A673 (cell line): ENCODE results near the gene MMP24. TPM values are rescaled to one million over a fixed set of nuclear protein-coding genes. Genes with fewer than 3 reads are reported as not detected.

Experiments
- BruUV-seq: library from RNA; stranded (reverse); fragments of 400-500 nt; replicated peaks from 2 replicates; lab custom pipeline; 2021; lab: Mats Ljungman, UMichigan
- CTCF ChIA-PET: fragments of 300-600 bp; sonication (Branson Sonifier 250); formaldehyde crosslinking; loops from one replicate; lab custom pipeline; 2022; ENCODE audit warnings: antibody characterized with exemption; lab: Charles Lee
- POLR2A ChIA-PET: fragments of 300-600 bp; sonication (Branson Sonifier 250); formaldehyde crosslinking; loops from one replicate; lab custom pipeline; 2022; ENCODE audit warnings: antibody characterized with exemption; ENCODE audit not compliant: low non-redundant PET; lab: Charles Lee
- DNase-seq: peaks from one replicate; pipeline ENCODE4 v3.0.0-alpha.2; 2015; ENCODE audit warnings: low spot score
- H3K27ac ChIP-seq: fragments of 200-600 bp; sonication (generic); 2 replicates; pipeline ENCODE4 v1.5.1; 2016; ENCODE audit warnings: mixed run types, low read depth, mild to moderate bottlenecking, mixed read lengths, antibody characterized with exemption, low read length; ENCODE audit not compliant: poor library complexity, severe bottlenecking
- H3K27me3 ChIP-seq: fragments of 200-600 bp; sonication (generic); replicated peaks from 2 replicates; pipeline ENCODE4 v1.6.1; 2017; ENCODE audit warnings: mixed run types, low read depth, mild to moderate bottlenecking, mixed read lengths, antibody characterized with exemption, low read length; ENCODE audit not compliant: insufficient read depth, poor library complexity
- H3K36me3 ChIP-seq: fragments of 200-600 bp; sonication (generic); 2 replicates; pipeline ENCODE4 v1.6.1; 2016; ENCODE audit warnings: mixed run types, mild to moderate bottlenecking, mixed read lengths, antibody characterized with exemption, low read length; ENCODE audit not compliant: insufficient read depth, poor library complexity, severe bottlenecking
- H3K4me1 ChIP-seq: fragments of 200-600 bp; sonication (generic); 2 replicates; pipeline ENCODE4 v1.6.1; 2017; ENCODE audit warnings: mixed run types, mild to moderate bottlenecking, mixed read lengths, antibody characterized with exemption, low read length; ENCODE audit not compliant: insufficient read depth, poor library complexity, severe bottlenecking
- H3K4me3 ChIP-seq: fragments of 200-600 bp; sonication (generic); 2 replicates; pipeline ENCODE4 v1.5.1; 2016; ENCODE audit warnings: low read depth, mixed run types, mild to moderate bottlenecking, mixed read lengths, low read length; ENCODE audit not compliant: poor library complexity, severe bottlenecking
- H3K9me3 ChIP-seq: fragments of 200-600 bp; sonication (generic); 2 replicates; pipeline ENCODE4 v1.6.1; 2016; ENCODE audit warnings: mixed run types, low read depth, mild to moderate bottlenecking, mixed read lengths, antibody characterized with exemption, low read length; ENCODE audit not compliant: poor library complexity, severe bottlenecking
- EZH2 ChIP-seq: fragments of 200-600 bp; sonication (generic); IDR thresholded peaks from 2 replicates; pipeline ENCODE4 v1.6.1; 2017; ENCODE audit warnings: borderline replicate concordance, low read depth, mild to moderate bottlenecking, mixed read lengths, antibody characterized with exemption, low read length; ENCODE audit not compliant: poor library complexity, severe bottlenecking
- intact Hi-C: fragments of 100-400 bp; cut with micrococcal nuclease; formaldehyde crosslinking; loops from one replicate; pipeline ENCODE4 v1.10.0; 2022; ENCODE audit not compliant: unreplicated experiment
- total RNA-seq: library from RNA; stranded (reverse); gene quantifications from 2 replicates; pipeline ENCODE4 v1.2.3, GENCODE V29; 2021
- TF ChIP-seq, protein P1 (sequence below): fragments of 300-800, 200-600 bp; sonication (generic); conservative IDR thresholded peaks from 2 replicates; pipeline ENCODE4 v1.5.1; 2017; ENCODE audit warnings: low read depth, mild to moderate bottlenecking, antibody characterized with exemption, low read length, moderate library complexity, mixed read lengths

MMP24 gene
- total RNA-seq, 1 experiment from 2014 or later, result 0.11 TPM

DNA sequence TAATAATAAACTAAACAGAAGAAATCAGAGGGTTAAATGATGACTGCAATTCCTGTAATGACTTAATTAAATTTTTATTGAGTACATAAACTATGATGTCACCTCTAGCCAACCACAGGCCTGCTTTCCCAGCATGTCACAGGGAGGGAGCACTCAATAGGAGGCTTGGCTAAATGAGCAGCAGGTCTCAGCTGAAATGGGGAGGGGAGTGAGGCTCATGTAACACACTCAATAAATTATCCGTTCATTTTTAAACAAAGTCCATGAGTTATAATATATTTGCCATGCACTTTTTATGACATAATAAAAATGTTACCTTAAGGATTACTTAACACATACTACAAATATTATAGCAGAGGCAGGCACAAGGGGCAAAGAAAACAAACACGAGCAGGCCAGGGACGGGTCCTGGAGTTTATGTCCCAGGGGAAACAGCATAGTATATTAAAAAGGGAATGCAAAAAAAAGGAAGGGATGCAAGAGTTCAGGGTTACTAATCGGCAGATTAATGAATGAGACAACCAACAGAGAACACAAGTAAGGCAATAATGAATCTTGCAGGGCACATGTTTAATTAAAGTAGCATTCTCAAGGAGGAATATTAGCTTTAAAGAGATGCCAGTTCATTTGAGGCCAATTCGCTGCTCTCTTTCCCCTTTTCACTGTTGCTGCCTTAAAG, 92.8 kb downstream of the MMP24 start:
- ChIA-PET POLR2A (no interaction called here), CTCF (no interaction called here)
- peak; percentile 37 for DNase-seq
- no peak for TF ChIP-seq EZH2
- TF ChIP-seq, protein P1, sequence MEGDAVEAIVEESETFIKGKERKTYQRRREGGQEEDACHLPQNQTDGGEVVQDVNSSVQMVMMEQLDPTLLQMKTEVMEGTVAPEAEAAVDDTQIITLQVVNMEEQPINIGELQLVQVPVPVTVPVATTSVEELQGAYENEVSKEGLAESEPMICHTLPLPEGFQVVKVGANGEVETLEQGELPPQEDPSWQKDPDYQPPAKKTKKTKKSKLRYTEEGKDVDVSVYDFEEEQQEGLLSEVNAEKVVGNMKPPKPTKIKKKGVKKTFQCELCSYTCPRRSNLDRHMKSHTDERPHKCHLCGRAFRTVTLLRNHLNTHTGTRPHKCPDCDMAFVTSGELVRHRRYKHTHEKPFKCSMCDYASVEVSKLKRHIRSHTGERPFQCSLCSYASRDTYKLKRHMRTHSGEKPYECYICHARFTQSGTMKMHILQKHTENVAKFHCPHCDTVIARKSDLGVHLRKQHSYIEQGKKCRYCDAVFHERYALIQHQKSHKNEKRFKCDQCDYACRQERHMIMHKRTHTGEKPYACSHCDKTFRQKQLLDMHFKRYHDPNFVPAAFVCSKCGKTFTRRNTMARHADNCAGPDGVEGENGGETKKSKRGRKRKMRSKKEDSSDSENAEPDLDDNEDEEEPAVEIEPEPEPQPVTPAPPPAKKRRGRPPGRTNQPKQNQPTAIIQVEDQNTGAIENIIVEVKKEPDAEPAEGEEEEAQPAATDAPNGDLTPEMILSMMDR, result no peak
- no peak overlapping the region for H3K27ac ChIP-seq
- BruUV-seq, result no TSS peak
- H3K4me1 ChIP-seq, result peaks cover 7% of the 10 kb centered on the region
- intact Hi-C loops, result no loop called here
- H3K36me3 ChIP-seq, result no peaks in the 10 kb centered on the region
- no peak overlapping the region for H3K4me3 ChIP-seq
- H3K27me3 ChIP-seq, result no peaks in the 10 kb centered on the region
- no peaks in the 10 kb centered on the region for H3K9me3 ChIP-seq

DNA sequence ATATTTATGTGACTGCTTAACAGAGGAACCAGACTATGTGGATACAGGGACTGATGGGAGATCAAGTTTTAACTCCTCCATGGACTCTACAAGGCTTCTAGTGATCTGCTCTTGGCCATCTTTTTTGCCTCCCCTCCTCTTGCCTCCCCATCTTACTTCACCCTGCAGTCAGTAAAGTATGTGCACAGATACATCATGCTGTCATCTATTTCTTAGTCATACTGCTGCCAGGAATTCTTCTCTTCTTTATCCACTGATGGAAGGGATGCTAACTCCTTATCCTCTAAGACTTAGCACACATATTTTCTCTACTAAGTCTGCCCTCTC, 93.3 kb downstream of the MMP24 start:
- TF ChIP-seq EZH2, result no peak
- CTCF ChIA-PET, result no interaction called here
- no peak for DNase-seq

DNA sequence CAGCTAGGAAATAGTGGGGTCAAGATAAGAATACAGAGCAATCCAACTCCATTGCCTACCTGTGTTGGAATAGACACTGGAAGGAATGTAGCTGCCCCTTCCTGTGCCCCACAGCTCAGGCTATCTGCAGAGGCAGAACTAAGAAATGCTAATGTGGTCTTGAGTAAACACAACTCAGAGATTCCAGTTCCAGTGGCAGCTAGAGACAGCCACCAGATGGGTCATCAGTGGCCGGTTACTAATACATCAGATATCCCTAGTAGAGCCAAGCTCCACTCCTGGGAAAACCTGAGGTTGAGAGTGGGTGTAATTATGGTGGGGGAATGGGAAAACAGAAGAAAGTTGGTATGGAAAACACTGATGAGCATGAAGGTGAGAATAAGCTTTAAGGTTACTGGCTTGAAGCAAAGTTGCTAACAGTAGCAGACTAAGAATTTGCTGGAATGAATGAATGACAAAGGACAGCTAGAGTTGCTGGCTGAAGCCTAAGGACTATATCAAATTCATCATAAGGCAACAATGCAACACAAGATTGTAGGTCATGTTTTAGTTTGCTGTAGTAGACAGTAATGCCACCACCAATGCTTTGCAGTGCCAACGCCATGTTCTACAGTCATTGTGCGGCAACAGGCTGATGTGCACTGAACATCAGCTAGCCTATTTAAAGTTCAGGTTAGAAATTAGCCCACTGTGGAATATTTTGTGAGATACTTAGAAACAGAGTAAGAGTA, 94.1 kb downstream of the MMP24 start:
- Histone ChIP-seq H3K4me3 (no peak overlapping the region), H3K9me3 (no peaks in the 10 kb centered on the region), H3K27me3 (no peaks in the 10 kb centered on the region), H3K27ac (no peak overlapping the region), H3K36me3 (no peaks in the 10 kb centered on the region), H3K4me1 (peaks cover 7% of the 10 kb centered on the region)
- CTCF ChIA-PET, result no interaction called here
- POLR2A ChIA-PET, result no interaction called here
- intact Hi-C loops, result no loop called here
- TF ChIP-seq EZH2, result no peak
- TF ChIP-seq, protein P1, result no peak
- BruUV-seq, result no TSS peak
- no peak for DNase-seq

More for the DNA sequence above, 93.3 kb downstream of the MMP24 start:
- POLR2A ChIA-PET, result no interaction called here
- no TSS peak for BruUV-seq
- Histone ChIP-seq H3K36me3 (no peaks in the 10 kb centered on the region), H3K4me3 (no peak overlapping the region), H3K4me1 (peaks cover 7% of the 10 kb centered on the region), H3K27me3 (no peaks in the 10 kb centered on the region), H3K27ac (no peak overlapping the region), H3K9me3 (no peaks in the 10 kb centered on the region)
- intact Hi-C loops, result no loop called here

DNA sequence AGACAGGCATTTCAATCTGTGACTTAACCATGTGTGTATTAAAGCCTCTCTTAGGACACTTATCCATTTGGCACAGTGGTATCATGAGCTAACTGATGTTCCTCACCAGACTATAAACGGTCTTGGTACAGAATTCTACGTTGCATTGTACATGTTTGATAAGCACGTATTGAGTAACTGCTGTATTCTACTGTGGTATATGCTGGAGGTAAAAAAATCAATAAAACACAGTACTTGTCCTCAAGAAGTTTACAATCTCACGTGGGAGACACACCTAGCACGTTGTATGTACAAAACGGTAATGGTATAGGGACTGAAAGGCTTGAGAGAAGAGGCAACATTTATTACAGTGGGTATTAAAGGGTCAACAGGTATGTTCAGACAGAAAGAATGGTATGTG, 98.9 kb downstream of the MMP24 start:
- POLR2A ChIA-PET, result no interaction called here
- Histone ChIP-seq H3K27ac (no peak overlapping the region), H3K36me3 (no peaks in the 10 kb centered on the region), H3K9me3 (no peaks in the 10 kb centered on the region), H3K27me3 (no peaks in the 10 kb centered on the region), H3K4me3 (no peak overlapping the region), H3K4me1 (no peaks in the 10 kb centered on the region)
- CTCF ChIA-PET, result no interaction called here
- no peak for DNase-seq
- no TSS peak for BruUV-seq
- intact Hi-C loops, result no loop called here
- TF ChIP-seq, protein P1, result no peak
- no peak for TF ChIP-seq EZH2
